ENCODE measurements around the gene BCL10.

GRCh38 chr1:85296980-85297379 is 20.5 kb upstream of the BCL10 start:
- TF ChIP-seq CTCF (IDR thresholded peaks at IDR 0.05; ENCODE audit: insufficient read depth, low read depth, low read length) (no peak), EZH2 (IDR thresholded peaks at IDR 0.05; ENCODE audit: insufficient read depth, low read length) (no peak)

All from astrocyte (in vitro differentiated cells and primary cell).